Activated T-cell treated with anti-CD3 and anti-CD28 coated beads, Interleukin-2, amount 50 U/mL, for 72 hours (primary cell): ENCODE data around the gene IGFBP3. TPM values are rescaled to one million over a fixed set of nuclear protein-coding genes. Genes with fewer than 3 reads are reported as not detected.

Experiments used
- ATAC-seq, 2 donors: fragments of 150-1000 bp; cut with Tn5 transposase; replicated peaks in 1 of 2; 2 replicates each; pipeline ENCODE4 v1.10.0; 2021; ENCODE audit warnings: moderate library complexity in 2 of 2, mild to moderate bottlenecking in 1 of 2
- DNase-seq, 2 donors: peaks; one replicate each; pipeline ENCODE4 v3.0.0; 2021 to 2022; ENCODE audit warnings: mixed read lengths in 1 of 2
- H3K27ac Mint-ChIP-seq: one replicate; pipeline ENCODE4 v1.8.0; 2022; ENCODE audit warnings: mild to moderate bottlenecking, moderate library complexity, mixed read lengths
- H3K27me3 Mint-ChIP-seq: one replicate; pipeline ENCODE4 v1.8.0; 2022; ENCODE audit warnings: low read depth, mixed read lengths
- H3K36me3 Mint-ChIP-seq, 2 donors: one replicate each; pipeline ENCODE4 v1.8.0; 2022; ENCODE audit warnings: mixed read lengths in 2 of 2, mild to moderate bottlenecking in 1 of 2; ENCODE audit not compliant: insufficient read depth in 2 of 2
- H3K4me1 Mint-ChIP-seq: one replicate; pipeline ENCODE4 v1.8.0; 2022; ENCODE audit warnings: low read depth, mixed read lengths
- H3K4me3 Mint-ChIP-seq, 2 donors: one replicate each; pipeline ENCODE4 v1.8.0; 2022; ENCODE audit warnings: mild to moderate bottlenecking in 2 of 2, mixed read lengths in 2 of 2, moderate library complexity in 2 of 2
- H3K9me3 Mint-ChIP-seq, 2 donors: one replicate each; pipeline ENCODE4 v1.8.0; 2022; ENCODE audit warnings: mixed read lengths in 2 of 2
- total RNA-seq, 2 donors: library from RNA; stranded (reverse); gene quantifications; one replicate each; pipeline ENCODE4 v1.2.3, GENCODE V29; 2022

IGFBP3 gene
- total RNA-seq, 2 donors from 2014 or later = 0.34 to 2.0 TPM

DNA sequence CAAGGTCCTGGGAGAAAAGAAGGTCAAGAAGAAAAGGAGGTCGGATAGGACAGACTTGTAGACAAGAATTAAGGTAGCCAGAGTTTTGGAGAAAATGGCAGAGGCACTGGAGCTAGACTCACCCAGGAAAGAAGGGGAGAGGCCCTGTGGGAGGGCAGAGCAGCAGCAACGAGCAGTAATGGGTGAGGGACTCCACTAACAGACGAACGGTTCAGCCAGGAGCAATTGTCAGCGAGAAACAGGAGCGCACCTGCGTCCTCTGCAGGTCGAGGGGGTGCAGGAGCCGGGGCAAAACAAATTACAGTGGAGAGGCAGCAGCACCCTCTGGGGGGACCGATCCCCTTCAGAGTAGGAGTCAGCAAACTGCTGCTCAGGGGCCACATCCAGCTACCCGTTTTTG, 18.5 kb upstream of the IGFBP3 start:
- peaks cover 10% of the 10 kb centered on the region for H3K4me1 Mint-ChIP-seq
- H3K9me3 Mint-ChIP-seq = peaks cover 2 to 3% of the 10 kb centered on the region in 2 donors
- no peaks in the 10 kb centered on the region for H3K27me3 Mint-ChIP-seq
- H3K36me3 Mint-ChIP-seq = peaks cover 3% of the 10 kb centered on the region in 2 donors
- peak overlapping the region; percentile 17 to 45 for H3K4me3 Mint-ChIP-seq
- no peak overlapping the region for H3K27ac Mint-ChIP-seq
- ATAC-seq (no peak), DNase-seq (no peak)

DNA sequence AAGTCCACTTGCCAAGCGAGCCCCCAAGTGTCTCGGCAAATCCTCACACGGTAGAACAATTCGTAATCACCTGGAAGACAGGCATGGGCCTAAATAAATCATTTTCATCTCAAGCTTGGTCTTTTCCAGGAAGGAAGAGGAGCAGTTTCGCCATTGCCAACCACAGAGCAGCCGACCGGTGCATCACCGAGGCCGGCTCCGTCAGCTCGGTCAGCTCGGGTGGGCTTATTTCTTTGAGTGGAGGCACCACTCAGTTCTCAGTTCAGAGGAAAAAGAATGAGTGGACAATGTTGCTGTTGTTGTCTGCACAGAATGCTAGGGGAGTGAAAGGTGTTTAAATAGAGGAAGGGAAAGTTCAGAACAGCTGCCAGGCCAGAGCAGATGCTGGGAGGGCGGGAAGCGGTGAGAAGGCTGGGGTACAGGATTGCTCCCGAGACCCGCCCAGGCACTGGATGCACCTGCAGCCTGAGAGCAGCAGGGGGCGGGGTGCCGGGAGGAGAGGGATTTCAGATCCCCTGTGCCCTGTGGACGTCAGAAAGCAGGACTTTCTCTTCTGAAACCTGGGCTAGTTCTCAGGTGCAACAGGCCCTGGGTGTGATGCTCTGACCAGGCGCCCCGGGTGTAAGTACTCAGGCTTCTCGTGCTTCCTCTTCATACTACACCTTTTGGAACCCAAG, 17.7 kb upstream of the IGFBP3 start:
- DNase-seq = no peak
- H3K27me3 Mint-ChIP-seq = no peaks in the 10 kb centered on the region
- no peak overlapping the region for H3K4me3 Mint-ChIP-seq
- H3K27ac Mint-ChIP-seq = no peak overlapping the region
- peaks cover 3% of the 10 kb centered on the region in 2 donors for H3K36me3 Mint-ChIP-seq
- peaks cover 10% of the 10 kb centered on the region for H3K4me1 Mint-ChIP-seq
- no peak for ATAC-seq
- peaks cover 2 to 3% of the 10 kb centered on the region in 2 donors for H3K9me3 Mint-ChIP-seq

DNA sequence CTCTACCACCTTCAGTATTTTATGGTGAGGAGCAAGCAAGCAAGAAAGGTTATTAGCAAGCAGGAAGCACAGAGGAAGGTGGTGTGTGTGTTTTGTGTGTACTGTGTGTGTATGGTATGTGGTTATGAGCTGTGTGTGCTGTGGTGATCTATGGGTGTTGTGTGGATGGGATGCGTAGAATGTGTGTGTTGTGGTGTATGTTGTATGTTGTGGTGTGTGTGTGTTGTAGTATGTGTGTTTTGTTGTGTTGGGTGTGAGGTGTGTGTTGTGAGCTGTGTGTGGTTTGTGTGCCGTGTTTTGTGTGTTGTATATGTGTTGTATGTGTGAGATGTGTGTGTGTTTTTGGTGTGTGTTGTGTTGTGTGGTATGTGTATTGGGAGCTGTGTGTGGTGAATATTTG, 16.8 kb upstream of the IGFBP3 start:
- Mint-ChIP-seq H3K9me3 (peaks cover 2 to 3% of the 10 kb centered on the region in 2 donors), H3K4me1 (peaks cover 10% of the 10 kb centered on the region), H3K36me3 (peaks cover 3% of the 10 kb centered on the region in 2 donors), H3K4me3 (no peak overlapping the region), H3K27ac (no peak overlapping the region), H3K27me3 (peaks cover 6% of the 10 kb centered on the region)
- no peak for ATAC-seq
- DNase-seq = no peak

DNA sequence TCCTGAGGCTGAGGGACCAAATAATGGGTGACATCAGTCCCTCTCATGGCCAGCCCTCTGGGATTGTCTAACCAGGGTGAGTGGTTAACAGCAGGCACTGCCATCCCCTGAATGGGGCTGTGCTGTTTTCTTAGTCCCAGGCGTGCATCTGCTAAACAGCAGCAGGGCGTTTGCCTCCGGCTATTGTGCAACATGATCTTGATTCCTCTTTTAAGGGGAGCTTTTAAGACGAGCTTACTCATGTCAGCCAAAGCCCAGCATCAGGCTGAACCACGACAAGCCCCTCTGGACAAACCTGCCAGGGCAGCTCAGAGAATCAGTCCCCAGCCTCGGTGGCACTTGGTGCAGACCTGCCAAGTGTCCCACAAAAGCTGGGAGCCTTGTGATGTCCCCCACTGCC, 16.2 kb upstream of the IGFBP3 start:
- Mint-ChIP-seq H3K27ac (no peak overlapping the region), H3K9me3 (peaks cover 2 to 3% of the 10 kb centered on the region in 2 donors), H3K27me3 (peaks cover 10% of the 10 kb centered on the region), H3K36me3 (peaks cover 3% of the 10 kb centered on the region in 2 donors), H3K4me1 (peaks cover 10% of the 10 kb centered on the region), H3K4me3 (no peak overlapping the region)
- no peak for ATAC-seq
- DNase-seq = no peak

DNA sequence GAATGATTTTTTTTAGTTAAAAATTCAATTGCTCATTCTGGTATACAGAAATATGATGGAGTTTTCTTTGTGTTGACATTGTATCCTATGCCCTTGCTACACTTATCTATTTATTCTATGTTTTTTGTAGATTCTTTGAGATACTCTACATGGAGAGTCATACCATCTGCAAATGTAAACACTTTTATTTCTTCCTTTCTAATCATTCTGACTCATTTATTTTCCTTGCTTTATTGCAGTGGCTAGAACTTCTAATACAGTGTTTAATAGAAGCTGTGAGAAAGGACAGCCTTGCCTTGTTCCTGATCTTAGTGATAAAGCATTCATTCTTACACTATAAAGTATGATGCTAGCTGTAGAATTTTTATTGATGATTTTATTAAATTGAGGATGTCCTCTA, 9.9 kb upstream of the IGFBP3 start:
- peaks cover 0 to 2% of the 10 kb centered on the region in 2 donors for H3K9me3 Mint-ChIP-seq
- H3K4me3 Mint-ChIP-seq = no peak overlapping the region
- DNase-seq = no peak
- no peaks in the 10 kb centered on the region for H3K4me1 Mint-ChIP-seq
- no peaks in the 10 kb centered on the region for H3K36me3 Mint-ChIP-seq
- no peak overlapping the region for H3K27ac Mint-ChIP-seq
- no peak for ATAC-seq
- peaks cover 10% of the 10 kb centered on the region for H3K27me3 Mint-ChIP-seq

DNA sequence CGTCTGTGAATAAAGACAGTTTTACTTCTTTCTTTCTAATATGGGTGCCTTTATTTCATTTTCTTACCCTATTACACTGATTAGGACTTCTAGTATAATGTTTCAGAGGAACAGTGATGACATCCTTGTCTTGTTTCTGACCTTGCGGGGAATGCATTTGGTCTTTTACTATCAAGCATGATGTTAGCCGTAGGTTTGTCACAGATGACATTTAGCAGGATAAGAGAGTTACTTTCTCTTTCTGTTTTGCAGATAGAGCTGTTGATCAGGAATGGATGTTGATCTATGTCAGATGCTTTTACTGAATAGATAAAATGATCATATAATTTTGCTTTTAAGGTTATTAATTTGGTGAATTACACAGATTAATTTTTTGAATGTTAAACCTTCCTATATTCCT, 6.6 kb upstream of the IGFBP3 start:
- Mint-ChIP-seq H3K4me1 (peaks cover 7% of the 10 kb centered on the region), H3K27ac (peak overlapping the region; percentile 55), H3K36me3 (no peaks in the 10 kb centered on the region), H3K27me3 (peaks cover 15% of the 10 kb centered on the region), H3K4me3 (peak overlapping the region; percentile 13 to 48), H3K9me3 (peaks cover 0 to 2% of the 10 kb centered on the region in 2 donors)
- no peak for ATAC-seq
- DNase-seq = no peak

DNA sequence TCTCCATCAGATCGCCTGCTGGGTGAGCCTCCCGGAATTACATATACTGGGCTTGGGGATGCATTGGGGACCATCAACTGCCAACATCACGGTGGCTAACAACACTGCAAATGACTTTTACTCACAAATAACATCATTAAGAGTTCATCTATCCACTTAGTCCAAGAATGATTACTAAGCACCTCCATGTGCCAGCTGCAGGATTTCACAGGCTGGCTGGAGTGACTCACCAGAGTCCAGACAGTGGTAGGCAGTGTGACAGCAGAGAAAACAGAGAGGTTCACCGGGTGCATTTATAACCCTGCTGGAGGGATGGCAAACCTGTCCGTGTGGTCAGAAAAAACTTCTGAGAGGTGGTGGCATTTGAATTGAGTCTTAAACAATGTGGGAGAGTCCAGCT, 3.2 kb upstream of the IGFBP3 start:
- Mint-ChIP-seq H3K9me3 (peaks cover 0 to 2% of the 10 kb centered on the region in 2 donors), H3K4me1 (peaks cover 25% of the 10 kb centered on the region), H3K27ac (no peak overlapping the region), H3K4me3 (no peak overlapping the region), H3K27me3 (peaks cover 36% of the 10 kb centered on the region), H3K36me3 (no peaks in the 10 kb centered on the region)
- ATAC-seq (no peak), DNase-seq (no peak)

DNA sequence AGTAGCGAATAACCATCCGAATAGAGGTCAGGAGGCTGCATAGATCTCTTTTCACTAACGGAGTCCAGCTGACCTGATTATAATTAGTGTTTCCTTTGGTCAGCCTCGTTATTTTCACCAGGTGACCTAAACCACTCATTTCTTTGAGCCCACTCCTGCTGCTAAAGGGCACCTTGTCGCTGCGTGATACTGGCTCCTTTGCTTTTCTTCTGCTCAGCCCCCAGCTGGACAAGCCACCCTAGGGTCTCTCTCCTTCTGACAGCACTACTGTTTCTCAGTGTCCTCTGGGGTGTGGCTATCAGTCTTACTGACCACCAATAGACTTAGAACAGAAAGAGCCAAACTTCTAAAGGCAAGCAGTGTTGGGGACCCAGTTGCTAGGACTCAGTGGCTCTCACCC, 2.7 kb upstream of the IGFBP3 start:
- Mint-ChIP-seq H3K4me3 (no peak overlapping the region), H3K27me3 (peaks cover 38% of the 10 kb centered on the region), H3K4me1 (peaks cover 28% of the 10 kb centered on the region), H3K36me3 (no peaks in the 10 kb centered on the region), H3K27ac (no peak overlapping the region), H3K9me3 (peaks cover 0 to 2% of the 10 kb centered on the region in 2 donors)
- no peak for DNase-seq
- ATAC-seq = no peak

DNA sequence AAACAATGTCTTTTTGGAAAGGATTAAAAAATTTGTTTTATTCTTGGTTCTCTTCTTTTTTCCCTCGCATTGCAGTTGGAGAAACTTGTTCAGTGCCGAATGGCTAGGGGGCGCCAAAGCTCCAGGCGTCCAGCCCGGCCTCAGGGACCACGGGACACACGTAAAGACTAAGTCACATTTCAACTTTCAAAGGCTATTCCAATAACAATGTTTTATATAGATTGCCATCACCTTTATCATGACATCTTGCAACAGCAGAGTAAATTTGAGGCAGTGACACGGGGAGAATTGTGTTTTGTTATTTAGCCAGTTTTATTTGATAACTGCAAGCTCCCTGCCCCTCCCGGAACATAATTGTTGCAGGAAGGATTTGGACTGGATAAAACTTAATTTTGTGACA, 2.2 kb upstream of the IGFBP3 start:
- Mint-ChIP-seq H3K27me3 (peaks cover 38% of the 10 kb centered on the region), H3K4me3 (peak overlapping the region; percentile 63 to 81), H3K9me3 (no peaks in the 10 kb centered on the region), H3K27ac (peak overlapping the region; percentile 15), H3K4me1 (peaks cover 28% of the 10 kb centered on the region), H3K36me3 (no peaks in the 10 kb centered on the region)
- ATAC-seq (peak; percentile 41 to 48), DNase-seq (peak; percentile 69 to 75)

DNA sequence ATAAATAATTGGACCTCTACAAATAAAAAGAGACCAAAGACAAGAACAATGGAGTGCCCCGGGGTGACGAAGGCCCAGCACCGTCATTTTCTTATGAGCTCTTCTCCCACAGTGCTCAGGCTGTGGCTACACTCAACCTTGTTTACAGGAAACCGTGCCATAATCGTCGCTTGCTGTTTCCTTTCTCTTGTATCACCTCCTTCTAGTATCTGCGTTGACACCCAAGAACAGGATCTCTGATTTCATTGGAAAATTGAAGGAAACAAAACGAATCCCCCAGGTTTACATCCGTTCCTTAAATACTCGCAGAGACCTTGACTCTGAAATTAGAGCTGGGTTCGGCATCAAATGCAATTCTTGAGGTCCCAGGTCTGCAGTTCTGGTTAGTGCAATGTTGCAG, 1.7 kb upstream of the IGFBP3 start:
- peak; percentile 27 to 28 for DNase-seq
- Mint-ChIP-seq H3K4me1 (peaks cover 28% of the 10 kb centered on the region), H3K36me3 (no peaks in the 10 kb centered on the region), H3K9me3 (no peaks in the 10 kb centered on the region), H3K27me3 (peaks cover 38% of the 10 kb centered on the region), H3K4me3 (peak overlapping the region; percentile 63 to 81), H3K27ac (peak overlapping the region; percentile 15)
- peak; percentile 63 to 73 for ATAC-seq

DNA sequence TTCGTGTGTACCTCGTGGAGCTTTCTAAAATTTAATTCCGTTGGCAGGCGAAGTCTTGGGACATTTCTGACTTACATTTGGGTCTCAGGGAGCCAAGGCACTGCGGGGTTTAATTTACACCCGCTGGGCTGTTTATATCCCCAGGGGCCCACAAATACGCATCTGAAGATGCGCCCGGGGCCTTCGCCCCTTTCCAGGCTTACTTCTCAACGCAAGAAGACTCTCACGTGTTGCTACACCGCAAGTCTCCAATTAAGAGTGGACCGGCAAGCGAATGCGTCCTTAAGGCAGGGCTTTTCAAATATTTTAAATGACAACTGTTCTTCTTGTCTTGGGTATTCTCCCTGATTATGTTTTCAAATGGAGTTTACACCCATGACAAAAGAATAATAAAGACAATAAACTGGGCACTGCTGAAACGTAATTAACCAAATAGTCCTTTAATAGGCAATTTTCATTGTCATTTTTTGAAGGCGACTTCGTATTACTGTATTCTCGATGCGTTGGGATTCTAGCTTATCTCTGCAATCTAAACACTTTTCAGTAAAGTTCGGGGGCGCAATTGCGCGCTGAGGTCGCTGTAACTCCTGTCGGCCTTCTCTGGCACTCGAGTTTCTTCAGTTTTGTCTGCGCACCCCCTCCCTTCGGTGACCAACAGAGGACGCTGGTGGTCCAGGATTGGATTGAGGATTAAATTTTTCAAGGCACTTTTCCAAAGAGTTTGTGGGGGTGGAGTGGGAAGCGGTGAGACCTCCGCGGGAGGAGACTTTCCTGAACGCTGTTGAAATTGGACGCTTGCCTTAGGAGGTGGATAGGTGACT, 837 bp upstream of the IGFBP3 start:
- peaks cover 46% of the 10 kb centered on the region for H3K27me3 Mint-ChIP-seq
- DNase-seq = peak; percentile 16 to 43
- H3K27ac Mint-ChIP-seq = no peak overlapping the region
- H3K36me3 Mint-ChIP-seq = no peaks in the 10 kb centered on the region
- H3K9me3 Mint-ChIP-seq = no peaks in the 10 kb centered on the region
- peaks cover 28% of the 10 kb centered on the region for H3K4me1 Mint-ChIP-seq
- no peak for ATAC-seq
- H3K4me3 Mint-ChIP-seq = peak overlapping the region; percentile 65 to 81

DNA sequence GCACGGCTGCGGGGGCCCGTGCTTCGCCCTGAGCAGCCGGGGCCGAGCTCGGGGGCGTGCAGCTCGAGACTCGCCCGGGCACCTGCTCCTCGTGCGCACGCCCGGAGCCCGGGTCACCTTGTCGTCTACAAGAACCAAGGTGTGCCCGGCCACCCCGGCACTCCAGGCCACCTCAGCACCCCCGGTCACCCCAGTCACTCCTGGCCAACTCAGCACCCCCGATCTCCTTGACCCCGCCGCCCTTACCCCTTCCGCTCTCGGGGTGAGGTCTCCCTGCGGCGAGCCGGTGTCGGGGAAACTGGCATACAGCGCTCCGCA, 268 bp upstream of the IGFBP3 start:
- DNase-seq = no peak
- peaks cover 48% of the 10 kb centered on the region for H3K27me3 Mint-ChIP-seq
- H3K4me1 Mint-ChIP-seq = peaks cover 28% of the 10 kb centered on the region
- no peak overlapping the region for H3K27ac Mint-ChIP-seq
- peak in 1 of 2 donors; percentile 10 for ATAC-seq
- peak overlapping the region; percentile 65 to 81 for H3K4me3 Mint-ChIP-seq
- H3K36me3 Mint-ChIP-seq = no peaks in the 10 kb centered on the region
- H3K9me3 Mint-ChIP-seq = no peaks in the 10 kb centered on the region

DNA sequence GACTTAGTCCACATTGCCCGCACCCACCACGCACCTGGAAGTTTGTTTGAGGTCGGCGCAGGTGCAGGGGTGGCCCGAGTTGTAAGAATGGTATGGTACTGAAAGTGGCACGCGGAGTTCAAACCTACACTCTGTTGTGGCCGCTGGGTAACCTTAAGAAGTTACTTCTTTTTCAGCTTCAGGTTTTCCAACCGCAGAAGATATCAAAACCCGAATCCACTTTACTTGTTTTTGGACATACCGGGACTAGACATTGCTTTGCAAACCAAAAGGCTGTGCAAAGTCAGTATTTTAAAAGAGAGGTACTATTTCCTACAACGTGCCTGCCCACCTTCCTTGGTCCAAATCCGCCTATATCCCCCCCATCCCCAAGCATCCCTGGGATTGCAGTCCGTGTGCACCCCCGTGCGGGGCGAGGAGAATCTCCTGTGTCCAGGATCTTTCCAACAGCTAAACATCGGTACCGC, 1.0 kb downstream of the IGFBP3 start:
- H3K4me1 Mint-ChIP-seq = peaks cover 28% of the 10 kb centered on the region
- ATAC-seq (no peak), DNase-seq (no peak)
- no peaks in the 10 kb centered on the region for H3K36me3 Mint-ChIP-seq
- H3K4me3 Mint-ChIP-seq = peak overlapping the region; percentile 71 to 73
- H3K9me3 Mint-ChIP-seq = no peaks in the 10 kb centered on the region
- H3K27ac Mint-ChIP-seq = no peak overlapping the region
- peaks cover 48% of the 10 kb centered on the region for H3K27me3 Mint-ChIP-seq
